Dermis lymphatic vessel endothelial cell (primary cell): ENCODE data around the gene DDC. TPM values are rescaled to one million over a fixed set of nuclear protein-coding genes. Genes with fewer than 3 reads are reported as not detected.

Source experiments
- total RNA-seq: library from RNA; depleted of rRNA; stranded (reverse); fragments of >200 nt; gene quantifications from 2 replicates; pipeline ENCODE4 v1.2.1, GENCODE V29; 2014

The DDC gene, protein sequence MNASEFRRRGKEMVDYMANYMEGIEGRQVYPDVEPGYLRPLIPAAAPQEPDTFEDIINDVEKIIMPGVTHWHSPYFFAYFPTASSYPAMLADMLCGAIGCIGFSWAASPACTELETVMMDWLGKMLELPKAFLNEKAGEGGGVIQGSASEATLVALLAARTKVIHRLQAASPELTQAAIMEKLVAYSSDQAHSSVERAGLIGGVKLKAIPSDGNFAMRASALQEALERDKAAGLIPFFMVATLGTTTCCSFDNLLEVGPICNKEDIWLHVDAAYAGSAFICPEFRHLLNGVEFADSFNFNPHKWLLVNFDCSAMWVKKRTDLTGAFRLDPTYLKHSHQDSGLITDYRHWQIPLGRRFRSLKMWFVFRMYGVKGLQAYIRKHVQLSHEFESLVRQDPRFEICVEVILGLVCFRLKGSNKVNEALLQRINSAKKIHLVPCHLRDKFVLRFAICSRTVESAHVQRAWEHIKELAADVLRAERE
- total RNA-seq, result not detected in 2 replicates

DNA sequence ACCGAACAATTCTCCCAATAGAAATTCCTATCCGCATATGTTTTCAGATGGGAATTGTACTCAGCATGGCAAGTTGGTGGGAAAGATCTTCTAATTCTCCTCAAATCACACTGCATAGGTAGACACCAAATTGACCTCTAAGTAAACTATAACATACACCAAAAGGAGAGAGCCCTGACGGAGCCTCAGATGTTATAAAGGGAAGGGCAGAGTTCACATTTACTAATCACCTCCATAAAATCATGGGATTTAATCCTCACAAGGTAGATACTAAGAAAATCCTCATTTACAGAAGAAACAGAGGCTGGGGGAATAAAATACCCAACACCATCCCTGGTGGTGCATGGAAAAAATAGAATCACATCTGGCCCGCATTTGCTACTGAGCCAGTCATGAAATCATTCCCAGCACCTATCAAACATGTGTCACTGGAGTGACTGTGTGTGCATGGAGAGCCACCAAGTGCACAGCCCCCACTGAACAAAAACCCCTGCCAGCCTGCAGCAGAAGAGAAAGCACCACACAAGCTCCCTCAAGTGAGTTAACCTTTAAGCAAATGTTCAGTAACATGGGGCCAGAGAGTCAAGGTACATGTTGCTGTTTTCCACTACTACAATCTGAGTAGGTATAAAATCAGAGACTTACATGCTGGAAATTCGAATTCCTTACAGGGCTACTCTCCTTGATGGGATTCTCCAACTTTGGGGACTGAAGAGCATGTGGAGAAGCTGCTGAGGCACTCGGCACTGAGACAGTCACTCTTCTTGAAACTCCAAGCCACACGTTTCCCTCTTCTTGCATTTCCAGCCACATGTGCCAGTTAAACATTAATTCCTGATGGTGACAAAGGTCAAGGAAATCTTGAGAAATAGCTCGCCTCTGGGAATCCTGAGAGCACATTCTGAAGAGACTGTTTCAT, at the start of gene DDC:
TSS of gene DDC (minus strand) at position 766 of the 919 bp plus-strand sequence. CDS start 21,320 bp downstream, outside the sequence.

DNA sequence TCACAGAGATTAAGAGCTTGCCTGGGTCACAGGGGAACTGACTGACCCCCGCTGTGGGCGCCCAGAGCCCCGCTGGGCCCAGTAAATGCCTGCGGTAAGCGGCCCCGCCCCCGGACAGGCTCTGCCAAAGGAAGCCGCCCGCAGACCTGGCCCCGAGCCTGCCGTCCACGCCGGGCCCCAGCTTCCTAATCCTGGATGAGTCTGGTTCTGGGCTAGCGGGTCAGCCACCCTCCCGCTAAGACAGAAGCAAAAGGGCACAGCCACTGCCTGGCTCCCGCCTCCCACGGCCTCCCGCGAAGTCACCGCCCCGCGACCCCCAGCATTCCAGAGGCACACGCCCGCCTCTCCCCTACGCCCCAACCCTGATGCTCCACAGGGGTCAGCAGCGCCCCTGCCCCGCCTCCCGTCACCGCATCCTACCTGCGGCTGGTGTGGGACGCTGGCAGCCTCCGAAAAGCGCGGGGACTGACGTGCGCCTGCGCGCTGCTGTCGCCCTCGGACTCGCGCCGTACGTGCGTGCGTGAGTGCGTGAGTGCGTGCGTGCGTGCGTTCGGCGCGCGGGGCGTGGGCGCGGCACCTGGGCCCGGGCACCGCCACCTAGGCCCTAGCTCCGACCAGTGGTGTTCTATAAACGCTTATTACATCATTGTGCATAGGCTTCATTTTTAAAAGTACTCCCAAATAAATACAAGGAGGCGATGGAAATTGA, 115.2 kb downstream of the DDC start, which contains the start of gene FIGNL1:
TSS of gene FIGNL1 (minus strand) at position 470 of the 709 bp plus-strand sequence. CDS start 3,063 bp downstream, outside the sequence.

Other genes starting within 250 kb of the DDC start
- gene FIGNL1, start 115.1 kb downstream of the DDC start, total RNA-seq, result 11.5 and 13.1 TPM in 2 replicates
- 128 and 163 TPM in 2 replicates for gene GRB10, start 217.5 kb upstream of the DDC start, total RNA-seq